ENCODE results near the gene PIK3R5. TPM values are rescaled to one million over a fixed set of nuclear protein-coding genes. Genes with fewer than 3 reads are reported as not detected.

PIK3R5 gene
- total RNA-seq, 1 donor from 2014 or later, result 0.30 TPM

- H3K36me3 ChIP-seq (ENCODE audit: insufficient read depth, low read length), result no peaks in the 10 kb centered on the region
- H4K20me1 ChIP-seq (ENCODE audit: insufficient read depth, low read length), result no peaks in the 10 kb centered on the region
- H3K9me3 ChIP-seq (ENCODE audit: insufficient read depth, low read depth, low read length), result peaks cover 3% of the 10 kb centered on the region
- no peak overlapping the region for H3K27ac Mint-ChIP-seq (ENCODE audit: unreplicated experiment)
- peaks cover 4% of the 10 kb centered on the region for H3K27me3 ChIP-seq (ENCODE audit: insufficient read depth, low read length)
- H3K36me3 Mint-ChIP-seq (ENCODE audit: low read depth, unreplicated experiment), result peaks cover 3% of the 10 kb centered on the region
- no peak overlapping the region for H3K4me2 ChIP-seq (ENCODE audit: low read length)
- no peak overlapping the region for H3K4me3 ChIP-seq (ENCODE audit: insufficient read depth, low read depth, low read length)
- H3K79me2 ChIP-seq (ENCODE audit: insufficient read depth, low read length), result no peaks in the 10 kb centered on the region
- H3K4me3 Mint-ChIP-seq (ENCODE audit: unreplicated experiment), result no peak overlapping the region
- DNase-seq (ENCODE audit: low read depth) (no peak), FAIRE-seq (no peak)
- H3K4me1 Mint-ChIP-seq (ENCODE audit: low read depth, unreplicated experiment), result no peaks in the 10 kb centered on the region
- no peaks in the 10 kb centered on the region for H3K4me1 ChIP-seq (ENCODE audit: insufficient read depth, low read length)
- H3K9me3 Mint-ChIP-seq (ENCODE audit: unreplicated experiment), result peaks cover 16% of the 10 kb centered on the region
- no peak overlapping the region for H3K9ac ChIP-seq (ENCODE audit: low read length)
- no peak for TF ChIP-seq EZH2 (IDR thresholded peaks at IDR 0.05; ENCODE audit: insufficient read depth, low read length)
- TF ChIP-seq, protein P1, sequence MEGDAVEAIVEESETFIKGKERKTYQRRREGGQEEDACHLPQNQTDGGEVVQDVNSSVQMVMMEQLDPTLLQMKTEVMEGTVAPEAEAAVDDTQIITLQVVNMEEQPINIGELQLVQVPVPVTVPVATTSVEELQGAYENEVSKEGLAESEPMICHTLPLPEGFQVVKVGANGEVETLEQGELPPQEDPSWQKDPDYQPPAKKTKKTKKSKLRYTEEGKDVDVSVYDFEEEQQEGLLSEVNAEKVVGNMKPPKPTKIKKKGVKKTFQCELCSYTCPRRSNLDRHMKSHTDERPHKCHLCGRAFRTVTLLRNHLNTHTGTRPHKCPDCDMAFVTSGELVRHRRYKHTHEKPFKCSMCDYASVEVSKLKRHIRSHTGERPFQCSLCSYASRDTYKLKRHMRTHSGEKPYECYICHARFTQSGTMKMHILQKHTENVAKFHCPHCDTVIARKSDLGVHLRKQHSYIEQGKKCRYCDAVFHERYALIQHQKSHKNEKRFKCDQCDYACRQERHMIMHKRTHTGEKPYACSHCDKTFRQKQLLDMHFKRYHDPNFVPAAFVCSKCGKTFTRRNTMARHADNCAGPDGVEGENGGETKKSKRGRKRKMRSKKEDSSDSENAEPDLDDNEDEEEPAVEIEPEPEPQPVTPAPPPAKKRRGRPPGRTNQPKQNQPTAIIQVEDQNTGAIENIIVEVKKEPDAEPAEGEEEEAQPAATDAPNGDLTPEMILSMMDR (IDR thresholded peaks at IDR 0.05; ENCODE audit: insufficient read depth, low read depth, low read length), result no peak
- H3K27me3 Mint-ChIP-seq (ENCODE audit: low read depth, unreplicated experiment), result peaks cover 15% of the 10 kb centered on the region
- H2AFZ ChIP-seq (ENCODE audit: low read depth, low read length), result no peak overlapping the region
- H3K27ac ChIP-seq (ENCODE audit: low read depth, low read length), result no peak overlapping the region
These were observed 30.3 kb downstream of the PIK3R5 start for GRCh38 chr17:8935191-8935590.

GRCh38 chr17:8934346-8934745 lies 31.2 kb downstream of the PIK3R5 start:
- H3K4me3 Mint-ChIP-seq (ENCODE audit: unreplicated experiment), result no peak overlapping the region
- no peak for DNase-seq (ENCODE audit: low read depth)
- Histone ChIP-seq H2AFZ (ENCODE audit: low read depth, low read length) (no peak overlapping the region), H3K9ac (ENCODE audit: low read length) (no peak overlapping the region), H3K9me3 (ENCODE audit: insufficient read depth, low read depth, low read length) (peaks cover 6% of the 10 kb centered on the region), H3K4me3 (ENCODE audit: insufficient read depth, low read depth, low read length) (no peak overlapping the region), H3K36me3 (ENCODE audit: insufficient read depth, low read length) (no peaks in the 10 kb centered on the region), H3K27me3 (ENCODE audit: insufficient read depth, low read length) (peaks cover 3% of the 10 kb centered on the region), H3K4me2 (ENCODE audit: low read length) (no peak overlapping the region), H4K20me1 (ENCODE audit: insufficient read depth, low read length) (no peaks in the 10 kb centered on the region), H3K4me1 (ENCODE audit: insufficient read depth, low read length) (no peaks in the 10 kb centered on the region), H3K79me2 (ENCODE audit: insufficient read depth, low read length) (no peaks in the 10 kb centered on the region), H3K27ac (ENCODE audit: low read depth, low read length) (no peak overlapping the region)
- peaks cover 9% of the 10 kb centered on the region for H3K27me3 Mint-ChIP-seq (ENCODE audit: low read depth, unreplicated experiment)
- TF ChIP-seq, protein P1 (IDR thresholded peaks at IDR 0.05; ENCODE audit: insufficient read depth, low read depth, low read length), result no peak
- no peak for TF ChIP-seq EZH2 (IDR thresholded peaks at IDR 0.05; ENCODE audit: insufficient read depth, low read length)
- peaks cover 18% of the 10 kb centered on the region for H3K9me3 Mint-ChIP-seq (ENCODE audit: unreplicated experiment)
- peaks cover 3% of the 10 kb centered on the region for H3K36me3 Mint-ChIP-seq (ENCODE audit: low read depth, unreplicated experiment)
- no peak overlapping the region for H3K27ac Mint-ChIP-seq (ENCODE audit: unreplicated experiment)
- no peaks in the 10 kb centered on the region for H3K4me1 Mint-ChIP-seq (ENCODE audit: low read depth, unreplicated experiment)
- FAIRE-seq, result no peak

- H4K20me1 ChIP-seq (ENCODE audit: insufficient read depth, low read length), result no peaks in the 10 kb centered on the region
- DNase-seq (ENCODE audit: low read depth) (no peak), FAIRE-seq (no peak)
- TF ChIP-seq, protein P1 (IDR thresholded peaks at IDR 0.05; ENCODE audit: insufficient read depth, low read depth, low read length), result no peak
- no peak for TF ChIP-seq EZH2 (IDR thresholded peaks at IDR 0.05; ENCODE audit: insufficient read depth, low read length)
- peaks cover 3% of the 10 kb centered on the region for H3K27me3 ChIP-seq (ENCODE audit: insufficient read depth, low read length)
- Mint-ChIP-seq H3K27ac (ENCODE audit: unreplicated experiment) (no peak overlapping the region), H3K4me3 (ENCODE audit: unreplicated experiment) (no peak overlapping the region), H3K9me3 (ENCODE audit: unreplicated experiment) (peaks cover 31% of the 10 kb centered on the region), H3K36me3 (ENCODE audit: low read depth, unreplicated experiment) (no peaks in the 10 kb centered on the region), H3K4me1 (ENCODE audit: low read depth, unreplicated experiment) (no peaks in the 10 kb centered on the region), H3K27me3 (ENCODE audit: low read depth, unreplicated experiment) (peaks cover 4% of the 10 kb centered on the region)
- H2AFZ ChIP-seq (ENCODE audit: low read depth, low read length), result no peak overlapping the region
- no peak overlapping the region for H3K9ac ChIP-seq (ENCODE audit: low read length)
- H3K4me2 ChIP-seq (ENCODE audit: low read length), result no peak overlapping the region
- H3K4me3 ChIP-seq (ENCODE audit: insufficient read depth, low read depth, low read length), result no peak overlapping the region
- no peaks in the 10 kb centered on the region for H3K36me3 ChIP-seq (ENCODE audit: insufficient read depth, low read length)
- no peaks in the 10 kb centered on the region for H3K79me2 ChIP-seq (ENCODE audit: insufficient read depth, low read length)
- H3K4me1 ChIP-seq (ENCODE audit: insufficient read depth, low read length), result no peaks in the 10 kb centered on the region
- peaks cover 26% of the 10 kb centered on the region for H3K9me3 ChIP-seq (ENCODE audit: insufficient read depth, low read depth, low read length)
- no peak overlapping the region for H3K27ac ChIP-seq (ENCODE audit: low read depth, low read length)
These were observed 34.9 kb downstream of the PIK3R5 start for GRCh38 chr17:8930649-8931048.

All from astrocyte (in vitro differentiated cells and primary cell).